HepG2 (cell line): Measurements from ENCODE around the gene UNC5A. TPM values are rescaled to one million over a fixed set of nuclear protein-coding genes. Genes with fewer than 3 reads are reported as not detected.

Source experiments
- ATAC-seq: fragments of 200-7000 bp; cut with Tn5 transposase; 3 replicates; pipeline ENCODE4 v1.9.1; 2020; ENCODE audit warnings: mild to moderate bottlenecking, moderate library complexity
- BruUV-seq: library from RNA; stranded (reverse); fragments of 400-500 nt; replicated peaks from 2 replicates; lab custom pipeline; 2021; lab: Mats Ljungman, UMichigan
- CTCF ChIA-PET: fragments of 300-600 bp; formaldehyde crosslinking; extraction: SDS; loops from one replicate; lab custom pipeline; 2021; ENCODE audit warnings: low total read pairs, inconsistent platforms, low intra/inter-chr PET ratio; lab: Yijun Ruan, JAX
- POLR2A ChIA-PET: fragments of 350-600 bp; sonication (Branson Sonifier 250); formaldehyde crosslinking; loops from one replicate; lab custom pipeline; 2020; ENCODE audit warnings: antibody characterized with exemption, inconsistent platforms; lab: Yijun Ruan, JAX
- DNase-seq: peaks from one replicate; pipeline ENCODE4 v3.0.0-alpha.2; 2015; ENCODE audit warnings: low spot score
- FAIRE-seq: peaks from 3 replicates; lab custom pipeline; 2011; peaks lifted over from hg19 to GRCh38; lab: Jason Lieb, UNC
- H2AFZ ChIP-seq: one replicate; pipeline ENCODE4 v1.6.1; 2011; ENCODE audit warnings: low read length, inconsistent platforms
- H3K27ac ChIP-seq: fragments of 300-600 bp; 3 replicates; pipeline ENCODE4 v1.8.0; 2011; ENCODE audit warnings: mixed run types, mild to moderate bottlenecking, mixed read lengths, low read length, inconsistent platforms; ENCODE audit not compliant: insufficient read depth; ENCODE audit errors: extremely low read length
- H3K27me3 ChIP-seq, 2 experiments: fragments of 200-600 bp in 1 of 2; 2 replicates in 1 of 2; 3 replicates in 1 of 2; pipeline versions ENCODE4 v1.6.0 to v1.8.0; 2011; ENCODE audit warnings: low read length in 2 of 2, mild to moderate bottlenecking in 2 of 2, moderate library complexity in 2 of 2, inconsistent platforms in 1 of 2; ENCODE audit not compliant: insufficient read depth in 2 of 2, control insufficient read depth in 1 of 2
- H3K36me3 ChIP-seq, 2 experiments: fragments of 200-600 bp in 1 of 2; replicated peaks in 1 of 2; 2 replicates in 1 of 2; 3 replicates in 1 of 2; pipeline versions ENCODE4 v1.5.1 to v1.8.0; 2011; ENCODE audit warnings: low read length in 2 of 2, inconsistent platforms in 1 of 2; ENCODE audit not compliant: insufficient read depth in 2 of 2, control insufficient read depth in 1 of 2
- H3K4me1 ChIP-seq: 2 replicates; pipeline ENCODE4 v1.5.1; 2012; ENCODE audit warnings: low read length, inconsistent platforms; ENCODE audit not compliant: insufficient read depth
- H3K4me2 ChIP-seq: 2 replicates; pipeline ENCODE4 v1.6.0; 2011; ENCODE audit warnings: low read depth, low read length, inconsistent platforms
- H3K4me3 ChIP-seq, 3 experiments: fragments of 200-600 bp in 1 of 3; sonication (generic), shearing (Covaris generic) in 1 of 3; replicated peaks in 1 of 3; 2 replicates each; pipeline ENCODE4 v1.5.1; 2011 to 2016; ENCODE audit warnings: low read length in 3 of 3, inconsistent platforms in 2 of 3, low read depth in 2 of 3, mild to moderate bottlenecking in 2 of 3, control low read depth in 1 of 3, mixed read lengths in 1 of 3; ENCODE audit not compliant: insufficient read depth in 1 of 3
- H3K79me2 ChIP-seq: one replicate; pipeline ENCODE4 v1.6.1; 2011; ENCODE audit warnings: low read length, inconsistent platforms; ENCODE audit not compliant: insufficient read depth
- H3K9ac ChIP-seq: 2 replicates; pipeline ENCODE4 v1.6.0; 2011; ENCODE audit warnings: mild to moderate bottlenecking, low read depth, low read length, inconsistent platforms; ENCODE audit not compliant: insufficient read depth
- H3K9me3 ChIP-seq: 2 replicates; pipeline ENCODE4 v1.5.1; 2012; ENCODE audit warnings: mild to moderate bottlenecking, low read length
- H4K20me1 ChIP-seq: 2 replicates; pipeline ENCODE4 v1.6.0; 2011; ENCODE audit warnings: inconsistent platforms, mild to moderate bottlenecking, low read length, moderate library complexity; ENCODE audit not compliant: insufficient read depth
- ATRX ChIP-seq: sonication (generic); formaldehyde crosslinking; IDR thresholded peaks from 2 replicates; pipeline ENCODE4 v1.4.0; 2020; ENCODE audit warnings: missing genetic modification reagents, borderline replicate concordance
- IRF9 ChIP-seq: sonication (generic); formaldehyde crosslinking; IDR thresholded peaks from 2 replicates; pipeline ENCODE4 v1.8.0; 2022; ENCODE audit warnings: missing genetic modification reagents, mild to moderate bottlenecking, borderline replicate concordance
- SRSF4 ChIP-seq: fragments of 200-400 bp; formaldehyde crosslinking; IDR thresholded peaks from one replicate; pipeline ENCODE4 v1.6.1; 2018; ENCODE audit warnings: mild to moderate bottlenecking, low read depth, low read length, moderate library complexity; ENCODE audit not compliant: poor library complexity, severe bottlenecking
- ZNF441 ChIP-seq: sonication (generic); formaldehyde crosslinking; IDR thresholded peaks from 2 replicates; pipeline ENCODE4 v1.7.0; 2021; ENCODE audit warnings: missing genetic modification reagents, borderline replicate concordance
- ZNF547 ChIP-seq: sonication (generic); formaldehyde crosslinking; IDR thresholded peaks from 2 replicates; pipeline ENCODE4 v1.5.1; 2020; ENCODE audit warnings: mild to moderate bottlenecking, missing genetic modification reagents
- WGBS: methylation state at CpG from one replicate; pipeline ENCODE4 v1.1.6; 2017; ENCODE audit warnings: low lambda C conversion rate; 5-methylcytosine and 5-hydroxymethylcytosine counted together
- in situ Hi-C: cut with HindIII; loops from 2 replicates; pipeline ENCODE4 v1.10.0; 2017; ENCODE audit warnings: low pct_unique_long_range_greater_than_20kb; ENCODE audit not compliant: extremely low pct_ligation_motif_present
- intact Hi-C: fragments of 100-400 bp; cut with micrococcal nuclease; formaldehyde crosslinking; loops from one replicate; pipeline ENCODE4 v1.10.0; 2022; ENCODE audit not compliant: unreplicated experiment
- polyA plus RNA-seq, 8 experiments: library from polyadenylated mRNA; depleted of rRNA in 3 of 8; stranded (reverse) in 7 of 8; unstranded in 1 of 8; fragments of >200 nt; fragmentation: Illumina TruSeq in 4 of 8; extraction: Trizol in 4 of 8; gene quantifications; 2 replicates each; pipeline versions ENCODE4 v1.2.1 to v1.2.3, GENCODE V29; 2011 to 2016; ENCODE audit warnings: low read depth in 4 of 8, missing spikeins in 1 of 8, mixed read lengths in 1 of 8; ENCODE audit not compliant: insufficient read depth in 1 of 8
- total RNA-seq, 5 experiments: library from RNA; depleted of rRNA; stranded (reverse); fragments of >200 nt; fragmentation: Illumina TruSeq; extraction: Trizol; gene quantifications; 2 replicates each; pipeline ENCODE4 v1.2.3, GENCODE V29; 2016; ENCODE audit warnings: low read depth in 1 of 5
- TF ChIP-seq, protein P1 (sequence below): sonication (generic); formaldehyde crosslinking; IDR thresholded peaks from 2 replicates; pipeline ENCODE4 v1.4.0; 2020; ENCODE audit warnings: missing genetic modification reagents
- TF ChIP-seq, protein P2 (sequence below): sonication (generic); formaldehyde crosslinking; conservative IDR thresholded peaks from 2 replicates; pipeline ENCODE4 v1.4.0; 2020; ENCODE audit warnings: missing genetic modification reagents

The UNC5A gene
- total and polyA plus RNA-seq, 2 of the 13 experiments (the other 11 are each of a cell fraction or from before 2014, with no cell fraction given): not detected

- Histone ChIP-seq H3K36me3 (peaks cover 28 to 49% of the 10 kb centered on the region in 2 experiments), H3K9ac (no peak overlapping the region), H3K4me3 (no peak overlapping the region), H3K4me1 (peaks cover 19% of the 10 kb centered on the region), H3K27me3 (no peaks in the 10 kb centered on the region), H3K9me3 (no peaks in the 10 kb centered on the region), H3K79me2 (no peaks in the 10 kb centered on the region), H4K20me1 (no peaks in the 10 kb centered on the region)
- intact Hi-C loops (no loop called here), in situ Hi-C loops (no loop called here)
- WGBS: 99% methylated on average over 3 of the region's 3 CpGs
- ChIA-PET CTCF (no interaction called here), POLR2A (no interaction called here)
- no TSS peak for BruUV-seq
- no peak for FAIRE-seq
- DNase-seq: no peak
- TF ChIP-seq ZNF547 (CRISPR knock-in tag) (no peak), ATRX (CRISPR knock-in tag) (no peak), ZNF441 (no peak), IRF9 (CRISPR knock-in tag) (no peak), SRSF4 (no peak)
- TF ChIP-seq, protein P1, sequence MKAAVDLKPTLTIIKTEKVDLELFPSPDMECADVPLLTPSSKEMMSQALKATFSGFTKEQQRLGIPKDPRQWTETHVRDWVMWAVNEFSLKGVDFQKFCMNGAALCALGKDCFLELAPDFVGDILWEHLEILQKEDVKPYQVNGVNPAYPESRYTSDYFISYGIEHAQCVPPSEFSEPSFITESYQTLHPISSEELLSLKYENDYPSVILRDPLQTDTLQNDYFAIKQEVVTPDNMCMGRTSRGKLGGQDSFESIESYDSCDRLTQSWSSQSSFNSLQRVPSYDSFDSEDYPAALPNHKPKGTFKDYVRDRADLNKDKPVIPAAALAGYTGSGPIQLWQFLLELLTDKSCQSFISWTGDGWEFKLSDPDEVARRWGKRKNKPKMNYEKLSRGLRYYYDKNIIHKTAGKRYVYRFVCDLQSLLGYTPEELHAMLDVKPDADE: no peak
- TF ChIP-seq, protein P2, sequence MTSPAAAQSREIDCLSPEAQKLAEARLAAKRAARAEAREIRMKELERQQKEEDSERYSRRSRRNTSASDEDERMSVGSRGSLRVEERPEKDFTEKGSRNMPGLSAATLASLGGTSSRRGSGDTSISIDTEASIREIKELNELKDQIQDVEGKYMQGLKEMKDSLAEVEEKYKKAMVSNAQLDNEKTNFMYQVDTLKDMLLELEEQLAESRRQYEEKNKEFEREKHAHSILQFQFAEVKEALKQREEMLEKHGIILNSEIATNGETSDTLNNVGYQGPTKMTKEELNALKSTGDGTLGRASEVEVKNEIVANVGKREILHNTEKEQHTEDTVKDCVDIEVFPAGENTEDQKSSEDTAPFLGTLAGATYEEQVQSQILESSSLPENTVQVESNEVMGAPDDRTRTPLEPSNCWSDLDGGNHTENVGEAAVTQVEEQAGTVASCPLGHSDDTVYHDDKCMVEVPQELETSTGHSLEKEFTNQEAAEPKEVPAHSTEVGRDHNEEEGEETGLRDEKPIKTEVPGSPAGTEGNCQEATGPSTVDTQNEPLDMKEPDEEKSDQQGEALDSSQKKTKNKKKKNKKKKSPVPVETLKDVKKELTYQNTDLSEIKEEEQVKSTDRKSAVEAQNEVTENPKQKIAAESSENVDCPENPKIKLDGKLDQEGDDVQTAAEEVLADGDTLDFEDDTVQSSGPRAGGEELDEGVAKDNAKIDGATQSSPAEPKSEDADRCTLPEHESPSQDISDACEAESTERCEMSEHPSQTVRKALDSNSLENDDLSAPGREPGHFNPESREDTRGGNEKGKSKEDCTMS (CRISPR knock-in tag): no peak
- TF ChIP-seq, all 625 proteins: peak for 0
- ATAC-seq: no peak
- no peak overlapping the region for H2AFZ ChIP-seq
- no peak overlapping the region for H3K4me2 ChIP-seq
- H3K27ac ChIP-seq: no peak overlapping the region
These were observed 96.4 kb downstream of the UNC5A start for GRCh38 chr5:176906796-176907195.
